H1 (cell line): Measurements from ENCODE around the gene THOP1. TPM values are rescaled to one million over a fixed set of nuclear protein-coding genes. Genes with fewer than 3 reads are reported as not detected.

Experiments used
- CTCF ChIA-PET: fragments of 300-600 bp; sonication (Branson Sonifier 250); formaldehyde crosslinking; loops from one replicate; lab custom pipeline; 2021; ENCODE audit not compliant: partially characterized antibody; lab: Charles Lee
- POLR2A ChIA-PET: fragments of 300-600 bp; sonication (Branson Sonifier 250); formaldehyde crosslinking; loops from one replicate; lab custom pipeline; 2021; ENCODE audit warnings: inconsistent platforms; ENCODE audit not compliant: partially characterized antibody; lab: Charles Lee
- DNase-seq, 2 experiments: peaks; one replicate each; pipeline versions ENCODE4 v3.0.0 to v3.0.0-alpha.2; 2010 to 2022; ENCODE audit warnings: low spot score in 2 of 2, low read depth in 1 of 2, mixed read lengths in 1 of 2
- FAIRE-seq: peaks from 2 replicates; lab custom pipeline; 2011; peaks lifted over from hg19 to GRCh38; lab: Jason Lieb, UNC
- H2AFZ ChIP-seq: 2 replicates; pipeline ENCODE4 v1.8.1; 2012; ENCODE audit warnings: low read length, inconsistent platforms
- H2AK5ac ChIP-seq: 2 replicates; pipeline ENCODE4 v1.6.1; 2013; ENCODE audit warnings: low read depth, low read length
- H2BK120ac ChIP-seq: replicated peaks from 2 replicates; pipeline ENCODE3; 2013; ENCODE audit warnings: low read depth, low read length, inconsistent platforms
- H2BK12ac ChIP-seq: 2 replicates; pipeline ENCODE4 v1.6.1; 2013; ENCODE audit warnings: low read depth, low read length
- H2BK15ac ChIP-seq: 2 replicates; pipeline ENCODE4 v1.6.1; 2013; ENCODE audit warnings: low read length
- H2BK20ac ChIP-seq: 2 replicates; pipeline ENCODE4 v1.6.1; 2013; ENCODE audit warnings: low read length
- H2BK5ac ChIP-seq: 2 replicates; pipeline ENCODE4 v1.6.1; 2013; ENCODE audit warnings: low read depth, low read length
- H3K14ac ChIP-seq: 2 replicates; pipeline ENCODE4 v1.6.1; 2013; ENCODE audit warnings: inconsistent platforms; ENCODE audit not compliant: insufficient read length
- H3K18ac ChIP-seq: 2 replicates; pipeline ENCODE4 v1.6.1; 2013; ENCODE audit warnings: low read length; ENCODE audit errors: extremely low read depth
- H3K23ac ChIP-seq: 2 replicates; pipeline ENCODE4 v1.6.1; 2013; ENCODE audit warnings: inconsistent platforms; ENCODE audit not compliant: insufficient read length
- H3K23me2 ChIP-seq: 2 replicates; pipeline ENCODE4 v1.6.1; 2013; ENCODE audit warnings: low read depth, low read length
- H3K27ac ChIP-seq: 2 replicates; pipeline ENCODE4 v1.6.1; 2011; ENCODE audit warnings: low read depth, low read length, inconsistent platforms
- H3K27me3 ChIP-seq, 4 experiments: replicated peaks in 1 of 4; 1 replicate in 1 of 4; 2 replicates in 3 of 4; pipeline versions ENCODE4 v1.6.1 to v1.8.1; 2011 to 2013; ENCODE audit warnings: low read length in 3 of 4, mild to moderate bottlenecking in 3 of 4, inconsistent platforms in 2 of 4, mixed read lengths in 2 of 4, moderate library complexity in 1 of 4; ENCODE audit not compliant: control insufficient read depth in 3 of 4, insufficient read depth in 3 of 4; ENCODE audit errors: extremely low read depth in 1 of 4
- H3K36me3 ChIP-seq, 4 experiments: 2 replicates each; pipeline versions ENCODE4 v1.6.1 to v1.8.1; 2011 to 2013; ENCODE audit warnings: mild to moderate bottlenecking in 4 of 4, low read length in 3 of 4, moderate library complexity in 2 of 4, control low read depth in 1 of 4, inconsistent platforms in 1 of 4; ENCODE audit not compliant: insufficient read depth in 4 of 4, control insufficient read depth in 2 of 4
- H3K4ac ChIP-seq: replicated peaks from 2 replicates; pipeline ENCODE3; 2013; ENCODE audit warnings: low read length, low read depth, mixed read lengths, inconsistent platforms; ENCODE audit not compliant: insufficient read length
- H3K4me1 ChIP-seq, 4 experiments: replicated peaks in 1 of 4; 1 replicate in 1 of 4; 2 replicates in 3 of 4; pipeline versions ENCODE4 v1.6.1 to v1.8.1; 2011 to 2013; ENCODE audit warnings: low read length in 3 of 4, inconsistent platforms in 2 of 4, mixed read lengths in 1 of 4; ENCODE audit not compliant: insufficient read depth in 4 of 4, control insufficient read depth in 3 of 4
- H3K4me2 ChIP-seq, 2 experiments: 2 replicates each; pipeline versions ENCODE4 v1.6.1 to v1.8.1; 2011 to 2013; ENCODE audit warnings: low read depth in 2 of 2, low read length in 2 of 2, control low read depth in 1 of 2, inconsistent platforms in 1 of 2, mild to moderate bottlenecking in 1 of 2; ENCODE audit not compliant: insufficient read depth in 1 of 2
- H3K4me3 ChIP-seq, 4 experiments: fragments of 200-600, 300-600 bp in 1 of 4; sonication (generic), shearing (Covaris generic), sonication (Bioruptor Twin) in 1 of 4; 2 replicates each; pipeline versions ENCODE4 v1.5.1 to v1.8.1; 2011 to 2016; ENCODE audit warnings: low read length in 4 of 4, low read depth in 3 of 4, control low read depth in 2 of 4, inconsistent platforms in 2 of 4, mild to moderate bottlenecking in 2 of 4, mixed read lengths in 1 of 4, moderate library complexity in 1 of 4; ENCODE audit not compliant: insufficient read depth in 2 of 4; ENCODE audit errors: extremely low read depth in 1 of 4
- H3K56ac ChIP-seq: replicated peaks from 2 replicates; pipeline ENCODE3; 2013; ENCODE audit warnings: low read depth, mild to moderate bottlenecking, mixed read lengths, low read length, inconsistent platforms; ENCODE audit not compliant: insufficient read length
- H3K79me1 ChIP-seq: 2 replicates; pipeline ENCODE4 v1.6.1; 2013; ENCODE audit warnings: low read depth, low read length, control low read depth
- H3K79me2 ChIP-seq, 2 experiments: 2 replicates each; pipeline versions ENCODE4 v1.6.1 to v1.8.1; 2012 to 2013; ENCODE audit warnings: low read length in 2 of 2, mild to moderate bottlenecking in 2 of 2, inconsistent platforms in 1 of 2; ENCODE audit not compliant: insufficient read depth in 2 of 2, control insufficient read depth in 1 of 2
- H3K9ac ChIP-seq, 4 experiments: replicated peaks in 1 of 4; 1 replicate in 1 of 4; 2 replicates in 3 of 4; pipeline versions ENCODE4 v1.6.1 to v1.8.1; 2011 to 2013; ENCODE audit warnings: low read depth in 3 of 4, low read length in 3 of 4, control low read depth in 2 of 4, mild to moderate bottlenecking in 2 of 4, moderate library complexity in 2 of 4, inconsistent platforms in 1 of 4; ENCODE audit errors: extremely low read depth in 1 of 4
- H3K9me3 ChIP-seq, 2 experiments: 2 replicates each; pipeline versions ENCODE4 v1.6.1 to v1.8.1; 2012 to 2013; ENCODE audit warnings: mild to moderate bottlenecking in 2 of 2, moderate library complexity in 2 of 2, control low read depth in 1 of 2, inconsistent platforms in 1 of 2, low read depth in 1 of 2, low read length in 1 of 2, mixed read lengths in 1 of 2; ENCODE audit not compliant: insufficient read depth in 2 of 2
- H4K20me1 ChIP-seq, 2 experiments: replicated peaks in 1 of 2; 2 replicates each; pipeline versions ENCODE3 to v1.8.1; 2011 to 2013; ENCODE audit warnings: inconsistent platforms in 2 of 2, low read length in 2 of 2, mild to moderate bottlenecking in 1 of 2; ENCODE audit not compliant: insufficient read depth in 2 of 2, control insufficient read depth in 1 of 2
- H4K5ac ChIP-seq: 2 replicates; pipeline ENCODE4 v1.6.1; 2013; ENCODE audit warnings: low read length, low read depth, mixed read lengths, inconsistent platforms; ENCODE audit not compliant: insufficient read length
- H4K8ac ChIP-seq: 2 replicates; pipeline ENCODE4 v1.8.0; 2013; ENCODE audit warnings: mild to moderate bottlenecking, moderate library complexity, low read length, inconsistent platforms; ENCODE audit not compliant: insufficient read depth; ENCODE audit errors: extremely low read depth
- H4K91ac ChIP-seq: replicated peaks from 2 replicates; pipeline ENCODE3; 2013; ENCODE audit warnings: low read length, mixed read lengths, inconsistent platforms; ENCODE audit not compliant: insufficient read length
- CBX8 ChIP-seq: fragments of 300-800, 300-1000 bp; sonication (generic); IDR thresholded peaks from 2 replicates; pipeline ENCODE4 v1.7.1; 2016; ENCODE audit warnings: low read depth, low read length, borderline replicate concordance
- CEBPB ChIP-seq: IDR thresholded peaks from 2 replicates; pipeline ENCODE4 v1.6.1; 2012; ENCODE audit warnings: low read depth, low read length
- CHD1 ChIP-seq: IDR thresholded peaks from 2 replicates; pipeline ENCODE4 v1.6.1; 2012; ENCODE audit warnings: low read depth, low read length, improper control_type of control experiment
- HDAC6 ChIP-seq: IDR thresholded peaks from one replicate; pipeline ENCODE4 v1.7.1; 2012; ENCODE audit warnings: low read depth, mild to moderate bottlenecking, inconsistent platforms, low read length, moderate library complexity
- KDM4A ChIP-seq: IDR thresholded peaks from one replicate; pipeline ENCODE4 v1.7.1; 2012; ENCODE audit warnings: low read depth, mild to moderate bottlenecking, moderate library complexity, low read length, inconsistent platforms; ENCODE audit not compliant: severe bottlenecking
- POU5F1 ChIP-seq: IDR thresholded peaks from 2 replicates; pipeline ENCODE4 v1.6.1; 2011; ENCODE audit warnings: low read depth, mild to moderate bottlenecking, low read length, moderate library complexity
- TEAD4 ChIP-seq: IDR thresholded peaks from 2 replicates; pipeline ENCODE4 v1.6.1; 2012; ENCODE audit warnings: low read depth, low read length, inconsistent platforms, mixed read lengths
- YY1 ChIP-seq: IDR thresholded peaks from 2 replicates; pipeline ENCODE4 v1.6.1; 2011; ENCODE audit warnings: low read depth, mild to moderate bottlenecking, low read length
- WGBS, 2 experiments: shearing (Covaris generic) in 1 of 2; methylation state at CpG; one replicate each; pipeline versions ENCODE4 v1.1.6 to v1.1.7; 2013 to 2015; ENCODE audit warnings: low lambda C conversion rate in 2 of 2, mixed read lengths in 2 of 2, inconsistent platforms in 1 of 2, low coverage in 1 of 2, missing lambda C conversion rate in 1 of 2; ENCODE audit not compliant: insufficient replicate concordance in 2 of 2, insufficient coverage in 1 of 2, insufficient read length in 1 of 2; ENCODE audit errors: extremely low coverage in 1 of 2, missing lambda C conversion rate in 1 of 2; 5-methylcytosine and 5-hydroxymethylcytosine counted together
- polyA plus RNA-seq, 7 experiments: library from polyadenylated mRNA; depleted of rRNA in 3 of 7; stranded (reverse) in 5 of 7; unstranded in 2 of 7; fragments of >200 nt in 5 of 7; fragments of 200-250 nt in 2 of 7; gene quantifications; 1 replicate in 5 of 7; 2 replicates in 1 of 7; 4 replicates in 1 of 7; pipeline versions ENCODE4 v1.2.1 to v1.2.3, GENCODE V29; 2011 to 2013; ENCODE audit warnings: missing spikeins in 2 of 7, mixed read lengths in 2 of 7
- total RNA-seq: library from RNA; stranded (reverse); fragmentation: NEBNext Ultra II Directional; extraction: Animal tissue kit (Norgen Biotek cat#: 25700); gene quantifications from 2 replicates; pipeline ENCODE4 v1.2.1, GENCODE V29; 2021
- TF ChIP-seq, protein P1 (sequence below), 3 experiments: IDR thresholded peaks; 1 replicate in 2 of 3; 2 replicates in 1 of 3; pipeline versions ENCODE4 v1.5.1 to v1.6.1; 2011; ENCODE audit warnings: low read length in 3 of 3, mild to moderate bottlenecking in 3 of 3, inconsistent platforms in 2 of 3, low read depth in 1 of 3, moderate library complexity in 1 of 3; ENCODE audit not compliant: insufficient read depth in 1 of 3; ENCODE audit errors: control extremely low read depth in 1 of 3
- TF ChIP-seq, protein P2 (sequence below): IDR thresholded peaks from 2 replicates; pipeline ENCODE4 v1.6.1; 2012; ENCODE audit warnings: low read length, inconsistent platforms

Gene THOP1
- total and polyA plus RNA-seq, 2 of the 8 experiments (the other 6 are each of a cell fraction or from before 2014, with no cell fraction given) = 136 to 159 TPM

- H2BK20ac ChIP-seq = no peak overlapping the region
- H3K27me3 ChIP-seq = no peaks in the 10 kb centered on the region
- ChIA-PET POLR2A (interaction anchor here (1.7 kb wide), 1 partner anchor 10 kb away, joined by 5 read pairs; no protein-coding TSS in a partner anchor), CTCF (interaction anchor here (1.3 to 2.0 kb wide), 3 partner anchors 31 to 166 kb away, joined by 4 to 7 read pairs (median 5); no protein-coding TSS in a partner anchor)
- no peak overlapping the region for H4K8ac ChIP-seq
- H3K56ac ChIP-seq = no peak overlapping the region
- no peak overlapping the region for H2AFZ ChIP-seq
- no peak overlapping the region for H3K4ac ChIP-seq
- H2AK5ac ChIP-seq = no peak overlapping the region
- H3K23me2 ChIP-seq = peaks cover 6% of the 10 kb centered on the region
- H4K20me1 ChIP-seq = peaks cover 13 to 39% of the 10 kb centered on the region in 2 experiments
- FAIRE-seq (no peak), DNase-seq (no peak)
- H2BK120ac ChIP-seq = no peak overlapping the region
- H3K4me1 ChIP-seq = peaks cover 0 to 6% (median 2%) of the 10 kb centered on the region in 4 experiments; a peak in 3 of 7 replicates
- no peak overlapping the region for H3K4me2 ChIP-seq
- no peak overlapping the region for H2BK5ac ChIP-seq
- H4K91ac ChIP-seq = no peak overlapping the region
- H2BK15ac ChIP-seq = no peak overlapping the region
- no peaks in the 10 kb centered on the region for H3K36me3 ChIP-seq
- H3K9me3 ChIP-seq = no peaks in the 10 kb centered on the region
- H3K27ac ChIP-seq = no peak overlapping the region
- H3K18ac ChIP-seq = no peak overlapping the region
- no peak overlapping the region for H2BK12ac ChIP-seq
- H3K9ac ChIP-seq = no peak overlapping the region
- H3K79me2 ChIP-seq = peaks cover 69 to 78% of the 10 kb centered on the region in 2 experiments
- H3K23ac ChIP-seq = no peak overlapping the region
- no peak overlapping the region for H3K14ac ChIP-seq
- peaks cover 13% of the 10 kb centered on the region for H3K79me1 ChIP-seq
- 84% methylated on average over 7 of the region's 7 CpGs; no CpG with 5 or more reads in 1 of the 2 experiments for WGBS, 2 experiments
- H4K5ac ChIP-seq = no peak overlapping the region
- no peak overlapping the region for H3K4me3 ChIP-seq
- TF ChIP-seq YY1 (no peak), CEBPB (no peak), TEAD4 (no peak), KDM4A (no peak), HDAC6 (no peak), CHD1 (no peak), POU5F1 (no peak), CBX8 (no peak)
- TF ChIP-seq, protein P1, sequence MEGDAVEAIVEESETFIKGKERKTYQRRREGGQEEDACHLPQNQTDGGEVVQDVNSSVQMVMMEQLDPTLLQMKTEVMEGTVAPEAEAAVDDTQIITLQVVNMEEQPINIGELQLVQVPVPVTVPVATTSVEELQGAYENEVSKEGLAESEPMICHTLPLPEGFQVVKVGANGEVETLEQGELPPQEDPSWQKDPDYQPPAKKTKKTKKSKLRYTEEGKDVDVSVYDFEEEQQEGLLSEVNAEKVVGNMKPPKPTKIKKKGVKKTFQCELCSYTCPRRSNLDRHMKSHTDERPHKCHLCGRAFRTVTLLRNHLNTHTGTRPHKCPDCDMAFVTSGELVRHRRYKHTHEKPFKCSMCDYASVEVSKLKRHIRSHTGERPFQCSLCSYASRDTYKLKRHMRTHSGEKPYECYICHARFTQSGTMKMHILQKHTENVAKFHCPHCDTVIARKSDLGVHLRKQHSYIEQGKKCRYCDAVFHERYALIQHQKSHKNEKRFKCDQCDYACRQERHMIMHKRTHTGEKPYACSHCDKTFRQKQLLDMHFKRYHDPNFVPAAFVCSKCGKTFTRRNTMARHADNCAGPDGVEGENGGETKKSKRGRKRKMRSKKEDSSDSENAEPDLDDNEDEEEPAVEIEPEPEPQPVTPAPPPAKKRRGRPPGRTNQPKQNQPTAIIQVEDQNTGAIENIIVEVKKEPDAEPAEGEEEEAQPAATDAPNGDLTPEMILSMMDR (IDR thresholded peaks at IDR 0.05; ENCODE audit: control extremely low read depth in 1 of 3, insufficient read depth in 1 of 3, low read depth in 1 of 3, low read length in 3 of 3) = no peak
- TF ChIP-seq, protein P2, sequence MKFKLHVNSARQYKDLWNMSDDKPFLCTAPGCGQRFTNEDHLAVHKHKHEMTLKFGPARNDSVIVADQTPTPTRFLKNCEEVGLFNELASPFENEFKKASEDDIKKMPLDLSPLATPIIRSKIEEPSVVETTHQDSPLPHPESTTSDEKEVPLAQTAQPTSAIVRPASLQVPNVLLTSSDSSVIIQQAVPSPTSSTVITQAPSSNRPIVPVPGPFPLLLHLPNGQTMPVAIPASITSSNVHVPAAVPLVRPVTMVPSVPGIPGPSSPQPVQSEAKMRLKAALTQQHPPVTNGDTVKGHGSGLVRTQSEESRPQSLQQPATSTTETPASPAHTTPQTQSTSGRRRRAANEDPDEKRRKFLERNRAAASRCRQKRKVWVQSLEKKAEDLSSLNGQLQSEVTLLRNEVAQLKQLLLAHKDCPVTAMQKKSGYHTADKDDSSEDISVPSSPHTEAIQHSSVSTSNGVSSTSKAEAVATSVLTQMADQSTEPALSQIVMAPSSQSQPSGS = no peak
Measured at GRCh38 chr19:2780284-2780683, 5.0 kb upstream of the THOP1 start.
